ENCODE measurements around the gene GNG12. TPM values are rescaled to one million over a fixed set of nuclear protein-coding genes. Genes with fewer than 3 reads are reported as not detected.
A peak's percentile ranks its signal among the peaks of the same experiment; 100 is the strongest.

GNG12 gene
- polyA plus RNA-seq, 1 experiment, result 185 TPM

GRCh38 chr1:67807282-67807681 lies 26.0 kb downstream of the GNG12 start:
- Histone ChIP-seq H3K4me3 (ENCODE audit: low read depth, low read length) (no peak overlapping the region), H3K9me3 (ENCODE audit: control insufficient read depth, insufficient read depth, low read length) (no peaks in the 10 kb centered on the region), H3K27ac (ENCODE audit: low read depth, low read length) (no peak overlapping the region), H3K27me3 (ENCODE audit: control insufficient read depth, insufficient read depth, low read length) (no peaks in the 10 kb centered on the region)
- no peak for TF ChIP-seq CTCF (IDR thresholded peaks at IDR 0.05; ENCODE audit: low read depth, low read length)
- no peak for DNase-seq (ENCODE audit: low read depth, low spot score)
- ChIA-PET CTCF (interaction anchor here (1.1 kb wide), 1 partner anchor 41 kb away, joined by 6 read pairs; no protein-coding TSS in a partner anchor), POLR2A (no interaction called here)

GRCh38 chr1:67804710-67805109 lies 28.6 kb downstream of the GNG12 start:
- Histone ChIP-seq H3K27me3 (ENCODE audit: control insufficient read depth, insufficient read depth, low read length) (no peaks in the 10 kb centered on the region), H3K9me3 (ENCODE audit: control insufficient read depth, insufficient read depth, low read length) (no peaks in the 10 kb centered on the region), H3K4me3 (ENCODE audit: low read depth, low read length) (no peak overlapping the region), H3K27ac (ENCODE audit: low read depth, low read length) (no peak overlapping the region)
- POLR2A ChIA-PET, result no interaction called here
- CTCF ChIA-PET, result interaction anchor here (2.0 kb wide), 1 partner anchor 39 kb away, joined by 13 read pairs; no protein-coding TSS in a partner anchor
- TF ChIP-seq CTCF (IDR thresholded peaks at IDR 0.05; ENCODE audit: low read depth, low read length), result peak; percentile 15; the same call in 1 of the 2 replicates
- no peak for DNase-seq (ENCODE audit: low read depth, low spot score)

- Histone ChIP-seq H3K27me3 (ENCODE audit: control insufficient read depth, insufficient read depth, low read length) (no peaks in the 10 kb centered on the region), H3K9me3 (ENCODE audit: control insufficient read depth, insufficient read depth, low read length) (no peaks in the 10 kb centered on the region), H3K4me3 (ENCODE audit: low read depth, low read length) (no peak overlapping the region), H3K27ac (ENCODE audit: low read depth, low read length) (no peak overlapping the region)
- CTCF ChIA-PET, result interaction anchor here (0.8 to 2.0 kb wide), 3 partner anchors 37 to 38 kb away, joined by 4 to 13 read pairs (median 5); no protein-coding TSS in a partner anchor
- POLR2A ChIA-PET, result interaction anchor here (1.0 kb wide), 1 partner anchor 12 kb away, joined by 4 read pairs; no protein-coding TSS in a partner anchor
- TF ChIP-seq CTCF (IDR thresholded peaks at IDR 0.05; ENCODE audit: low read depth, low read length), result no peak
- no peak for DNase-seq (ENCODE audit: low read depth, low spot score)
Observed at GRCh38 chr1:67803380-67804279, 29.6 kb downstream of the GNG12 start.

- CTCF ChIA-PET, result interaction anchor here (0.8 kb wide), 2 partner anchors 36 to 37 kb away, joined by 4 to 5 read pairs; no protein-coding TSS in a partner anchor
- no peak for DNase-seq (ENCODE audit: low read depth, low spot score)
- no peak overlapping the region for H3K4me3 ChIP-seq (ENCODE audit: low read depth, low read length)
- H3K27ac ChIP-seq (ENCODE audit: low read depth, low read length), result no peak overlapping the region
- H3K27me3 ChIP-seq (ENCODE audit: control insufficient read depth, insufficient read depth, low read length), result no peaks in the 10 kb centered on the region
- POLR2A ChIA-PET, result no interaction called here
- no peaks in the 10 kb centered on the region for H3K9me3 ChIP-seq (ENCODE audit: control insufficient read depth, insufficient read depth, low read length)
- TF ChIP-seq CTCF (IDR thresholded peaks at IDR 0.05; ENCODE audit: low read depth, low read length), result no peak
Observed at GRCh38 chr1:67802565-67802964, 30.7 kb downstream of the GNG12 start.

- Histone ChIP-seq H3K4me3 (ENCODE audit: low read depth, low read length) (no peak overlapping the region), H3K9me3 (ENCODE audit: control insufficient read depth, insufficient read depth, low read length) (no peaks in the 10 kb centered on the region), H3K27ac (ENCODE audit: low read depth, low read length) (no peak overlapping the region), H3K27me3 (ENCODE audit: control insufficient read depth, insufficient read depth, low read length) (no peaks in the 10 kb centered on the region)
- CTCF ChIA-PET, result no interaction called here
- no peak for TF ChIP-seq CTCF (IDR thresholded peaks at IDR 0.05; ENCODE audit: low read depth, low read length)
- DNase-seq (ENCODE audit: low read depth, low spot score), result no peak
- POLR2A ChIA-PET, result no interaction called here
Observed at GRCh38 chr1:67801903-67802302, 31.4 kb downstream of the GNG12 start.

Measured in AG04450 (cell line).